CD14-positive monocyte (primary cell): ENCODE data around the gene SMIM26. TPM values are rescaled to one million over a fixed set of nuclear protein-coding genes. Genes with fewer than 3 reads are reported as not detected.

Source experiments
- DNase-seq, 3 donors: peaks; one replicate each; pipeline ENCODE4 v3.0.0-alpha.2; 2011 to 2022
- H2AFZ ChIP-seq: 2 replicates; pipeline ENCODE4 v1.6.0; 2012; ENCODE audit warnings: mild to moderate bottlenecking, low read depth, low read length, inconsistent platforms; ENCODE audit not compliant: insufficient read depth, poor library complexity, severe bottlenecking
- H3K27ac ChIP-seq, 2 donors: 1 replicate in 1 of 2; 2 replicates in 1 of 2; pipeline ENCODE4 v1.5.1; 2012 to 2013; ENCODE audit warnings: low read length in 2 of 2, control low read depth in 1 of 2, inconsistent platforms in 1 of 2, low read depth in 1 of 2, mild to moderate bottlenecking in 1 of 2
- H3K27me3 ChIP-seq, 2 donors: one replicate each; pipeline versions ENCODE4 v1.6.0 to v1.6.1; 2011 to 2013; ENCODE audit warnings: low read length in 2 of 2; ENCODE audit not compliant: control insufficient read depth in 2 of 2, insufficient read depth in 2 of 2
- H3K36me3 ChIP-seq, 2 donors: replicated peaks in 1 of 2; 1 replicate in 1 of 2; 2 replicates in 1 of 2; pipeline versions ENCODE4 v1.5.1 to v1.6.1; 2012 to 2013; ENCODE audit warnings: low read length in 2 of 2, control low read depth in 1 of 2, inconsistent platforms in 1 of 2, mild to moderate bottlenecking in 1 of 2; ENCODE audit not compliant: insufficient read depth in 2 of 2, control insufficient read depth in 1 of 2
- H3K4me1 ChIP-seq, 2 donors: 1 replicate in 1 of 2; 2 replicates in 1 of 2; pipeline versions ENCODE4 v1.5.1 to v1.6.1; 2012 to 2013; ENCODE audit warnings: low read length in 2 of 2, control low read depth in 1 of 2, inconsistent platforms in 1 of 2, mild to moderate bottlenecking in 1 of 2, moderate library complexity in 1 of 2; ENCODE audit not compliant: insufficient read depth in 2 of 2, control insufficient read depth in 1 of 2
- H3K4me2 ChIP-seq: replicated peaks from 2 replicates; pipeline ENCODE3; 2012; ENCODE audit warnings: low read length, moderate library complexity, mild to moderate bottlenecking; ENCODE audit not compliant: poor library complexity, severe bottlenecking; ENCODE audit errors: extremely low read depth
- H3K4me3 ChIP-seq, 3 experiments: fragments of 200-600 bp in 1 of 3; sonication (generic) in 1 of 3; replicated peaks in 1 of 3; 1 replicate in 2 of 3; 2 replicates in 1 of 3; pipeline ENCODE4 v1.5.1; 2011 to 2013; ENCODE audit warnings: low read length in 3 of 3, mild to moderate bottlenecking in 3 of 3, control low read depth in 2 of 3, low read depth in 2 of 3, inconsistent platforms in 1 of 3, moderate library complexity in 1 of 3
- H3K79me2 ChIP-seq: 2 replicates; pipeline ENCODE4 v1.6.0; 2012; ENCODE audit warnings: mild to moderate bottlenecking, control low read depth, inconsistent platforms, low read length, moderate library complexity; ENCODE audit not compliant: insufficient read depth
- H3K9ac ChIP-seq: 2 replicates; pipeline ENCODE4 v1.6.0; 2017; ENCODE audit warnings: low read length, mild to moderate bottlenecking; ENCODE audit not compliant: insufficient read depth, poor library complexity, severe bottlenecking
- H3K9me3 ChIP-seq, 2 donors: replicated peaks in 1 of 2; 1 replicate in 1 of 2; 2 replicates in 1 of 2; pipeline versions ENCODE4 v1.5.1 to v1.6.1; 2012 to 2013; ENCODE audit warnings: low read length in 2 of 2, control low read depth in 1 of 2; ENCODE audit not compliant: control insufficient read depth in 1 of 2, insufficient read depth in 1 of 2
- H4K20me1 ChIP-seq: 2 replicates; pipeline ENCODE4 v1.6.0; 2012; ENCODE audit warnings: mild to moderate bottlenecking, low read length, control low read depth, moderate library complexity; ENCODE audit not compliant: insufficient read depth
- H3K27ac Mint-ChIP-seq, 7 donors: one replicate each; pipeline ENCODE4 v1.8.0; 2020; ENCODE audit warnings: mild to moderate bottlenecking in 7 of 7, mixed read lengths in 7 of 7, moderate library complexity in 6 of 7, inconsistent platforms in 2 of 7
- H3K27me3 Mint-ChIP-seq, 3 donors: one replicate each; pipeline ENCODE4 v1.8.0; 2021 to 2022; ENCODE audit warnings: low read depth in 3 of 3, mild to moderate bottlenecking in 3 of 3, mixed read lengths in 3 of 3, moderate library complexity in 3 of 3, inconsistent platforms in 1 of 3
- H3K36me3 Mint-ChIP-seq, 2 donors: one replicate each; pipeline ENCODE4 v1.8.0; 2020; ENCODE audit warnings: mixed read lengths in 2 of 2, inconsistent platforms in 1 of 2, mild to moderate bottlenecking in 1 of 2
- H3K4me1 Mint-ChIP-seq: one replicate; pipeline ENCODE4 v1.8.0; 2020; ENCODE audit warnings: mild to moderate bottlenecking, mixed read lengths
- H3K4me3 Mint-ChIP-seq, 2 donors: one replicate each; pipeline ENCODE4 v1.8.0; 2020; ENCODE audit warnings: mild to moderate bottlenecking in 2 of 2, mixed read lengths in 2 of 2, moderate library complexity in 1 of 2
- H3K9me3 Mint-ChIP-seq, 7 donors: one replicate each; pipeline ENCODE4 v1.8.0; 2020 to 2022; ENCODE audit warnings: mixed read lengths in 7 of 7, mild to moderate bottlenecking in 6 of 7, moderate library complexity in 6 of 7, inconsistent platforms in 2 of 7
- CTCF ChIP-seq: fragments of 200-600 bp; IDR thresholded peaks from one replicate; pipeline ENCODE4 v1.8.0; 2022; ENCODE audit warnings: antibody characterized with exemption, mild to moderate bottlenecking
- WGBS: methylation state at CpG from one replicate; pipeline ENCODE4 v1.1.5; 2013; ENCODE audit warnings: missing lambda C conversion rate; ENCODE audit not compliant: insufficient coverage; 5-methylcytosine and 5-hydroxymethylcytosine counted together
- intact Hi-C, 2 donors: fragments of 100-400 bp; cut with micrococcal nuclease; formaldehyde crosslinking; loops; one replicate each; pipeline versions ENCODE4 v1.15.0 to v1.15.1; 2023
- polyA plus RNA-seq, 3 donors: library from polyadenylated mRNA; depleted of rRNA in 1 of 3; unstranded in 2 of 3; stranded (reverse) in 1 of 3; fragments of 300-500 nt in 2 of 3; fragments of >200 nt in 1 of 3; fragmentation: Illumina TruSeq in 2 of 3; gene quantifications; 1 replicate in 2 of 3; 2 replicates in 1 of 3; pipeline ENCODE4 v1.2.3, GENCODE V29; 2012 to 2021

SMIM26 gene
- polyA plus RNA-seq, 3 donors, result 101 to 206 (median 176) TPM

GRCh38 chr20:18553746-18554145 lies 13.5 kb upstream of the SMIM26 start:
- no peak overlapping the region for H3K27ac ChIP-seq
- Mint-ChIP-seq H3K27ac (no peak overlapping the region), H3K27me3 (peaks cover 0 to 3% (median 0%) of the 10 kb centered on the region in 3 donors), H3K4me1 (peaks cover 7% of the 10 kb centered on the region), H3K4me3 (no peak overlapping the region), H3K36me3 (peaks cover 72 to 91% of the 10 kb centered on the region in 2 donors), H3K9me3 (peaks cover 7 to 24% (median 14%) of the 10 kb centered on the region in 7 donors)
- intact Hi-C loops, result no loop called here
- H2AFZ ChIP-seq, result no peak overlapping the region
- H3K9ac ChIP-seq, result no peak overlapping the region
- H3K36me3 ChIP-seq, result peaks cover 86 to 98% of the 10 kb centered on the region in 2 donors
- 100% methylated on average over 2 of the region's 8 CpGs for WGBS
- no peak for TF ChIP-seq CTCF
- no peak overlapping the region for H3K4me3 ChIP-seq
- no peaks in the 10 kb centered on the region for H3K27me3 ChIP-seq
- no peaks in the 10 kb centered on the region for H3K4me1 ChIP-seq
- peaks cover 0 to 15% of the 10 kb centered on the region in 2 donors for H3K9me3 ChIP-seq
- H3K79me2 ChIP-seq, result no peaks in the 10 kb centered on the region
- no peak overlapping the region for H3K4me2 ChIP-seq
- no peak for DNase-seq
- H4K20me1 ChIP-seq, result no peaks in the 10 kb centered on the region

GRCh38 chr20:18567739-18568091 lies 483 bp downstream of the SMIM26 start:
- intact Hi-C loops, result loop anchor here (5.0 to 10.0 kb wide), 2 partner anchors 60 to 227 kb away; partner anchors contain the start of gene SEC23B (in 2 of the 2)
- WGBS, result 0% methylated on average over 1 of the region's 6 CpGs
- peak overlapping the region; percentile 92 for H3K4me3 Mint-ChIP-seq

More at GRCh38 chr20:18567739-18568091, 483 bp downstream of the SMIM26 start:
- DNase-seq, result no peak
- Mint-ChIP-seq H3K4me1 (peaks cover 29% of the 10 kb centered on the region), H3K9me3 (peaks cover 0 to 7% (median 2%) of the 10 kb centered on the region in 7 donors), H3K27me3 (peaks cover 0 to 2% (median 0%) of the 10 kb centered on the region in 3 donors), H3K36me3 (peaks cover 15 to 30% of the 10 kb centered on the region in 2 donors), H3K27ac (peak overlapping the region; percentile 93 to 99 (median 97))
- H3K9ac ChIP-seq, result peak overlapping the region; percentile 89
- no peak for TF ChIP-seq CTCF
- peaks cover 29% of the 10 kb centered on the region for H3K79me2 ChIP-seq
- H3K27me3 ChIP-seq, result no peaks in the 10 kb centered on the region
- H3K9me3 ChIP-seq, result no peaks in the 10 kb centered on the region
- peak overlapping the region; percentile 56 to 95 for H3K27ac ChIP-seq
- no peaks in the 10 kb centered on the region for H4K20me1 ChIP-seq
- H3K4me3 ChIP-seq, result peak overlapping the region; percentile 77 to 93 (median 79)
- peak overlapping the region; percentile 79 for H3K4me2 ChIP-seq
- H3K4me1 ChIP-seq, result peaks cover 26 to 34% of the 10 kb centered on the region in 2 donors
- peaks cover 6 to 22% of the 10 kb centered on the region in 2 donors for H3K36me3 ChIP-seq
- peak overlapping the region; percentile 94 for H2AFZ ChIP-seq
